RWPE1 (cell line): Measurements from ENCODE around the gene BPI.

Experiments
- CTCF ChIA-PET: fragments of 350-600 bp; sonication (Branson Sonifier 250); formaldehyde crosslinking; extraction: SDS; loops from one replicate; lab custom pipeline; 2021; lab: Yijun Ruan, JAX
- POLR2A ChIA-PET: fragments of 400-600 bp; formaldehyde crosslinking; extraction: SDS; loops from one replicate; lab custom pipeline; 2020; ENCODE audit warnings: antibody characterized with exemption; ENCODE audit not compliant: low non-redundant PET; lab: Yijun Ruan, JAX
- DNase-seq: peaks from one replicate; pipeline ENCODE4 v3.0.0; 2012; ENCODE audit warnings: low spot score
- H3K27ac ChIP-seq: fragments of 450-650 bp; 2 replicates; pipeline ENCODE4 v1.5.1; 2017
- CTCF ChIP-seq: fragments of 450-650 bp; conservative IDR thresholded peaks from 2 replicates; pipeline ENCODE4 v1.5.1; 2017; ENCODE audit warnings: low read depth, mild to moderate bottlenecking

The BPI gene

GRCh38 chr20:38355161-38356012, 51.4 kb downstream of the BPI start:
- no peak overlapping the region for H3K27ac ChIP-seq
- CTCF ChIA-PET, result no interaction called here
- no peak for DNase-seq
- POLR2A ChIA-PET, result no interaction called here
- no peak for TF ChIP-seq CTCF

- ChIA-PET CTCF (interaction anchor here (0.6 to 0.8 kb wide), 3 partner anchors 20 to 1613 kb away, joined by 3 to 4 read pairs (median 3); no protein-coding TSS in a partner anchor), POLR2A (no interaction called here)
- H3K27ac ChIP-seq, result no peak overlapping the region
- no peak for DNase-seq
- TF ChIP-seq CTCF, result no peak
These were observed 53.8 kb downstream of the BPI start for GRCh38 chr20:38357653-38358207.

GRCh38 chr20:38358556-38358955, 54.6 kb downstream of the BPI start:
- POLR2A ChIA-PET, result no interaction called here

GRCh38 chr20:38363004-38363747, 59.2 kb downstream of the BPI start:
- ChIA-PET POLR2A (no interaction called here), CTCF (interaction anchor here (0.7 to 1.2 kb wide), 3 partner anchors 23 to 287 kb away, joined by 3 to 5 read pairs (median 3); no protein-coding TSS in a partner anchor)

More at GRCh38 chr20:38358556-38358955, 54.6 kb downstream of the BPI start:
- no peak for DNase-seq
- no peak for TF ChIP-seq CTCF
- no peak overlapping the region for H3K27ac ChIP-seq
- CTCF ChIA-PET, result interaction anchor here (0.6 to 0.7 kb wide), 3 partner anchors 21 to 37 kb away, joined by 3 to 5 read pairs (median 4); no protein-coding TSS in a partner anchor

GRCh38 chr20:38369389-38369788, 65.4 kb downstream of the BPI start:
- ChIA-PET CTCF (interaction anchor here (1.0 to 1.1 kb wide), 2 partner anchors 14 to 31 kb away, joined by 3 to 4 read pairs; no protein-coding TSS in a partner anchor), POLR2A (no interaction called here)
- DNase-seq, result peak; percentile 43
- no peak for TF ChIP-seq CTCF
- no peak overlapping the region for H3K27ac ChIP-seq

More at GRCh38 chr20:38363004-38363747, 59.2 kb downstream of the BPI start:
- no peak for TF ChIP-seq CTCF
- H3K27ac ChIP-seq, result no peak overlapping the region
- DNase-seq, result no peak

- no peak overlapping the region for H3K27ac ChIP-seq
- ChIA-PET CTCF (interaction anchor here (0.6 to 0.8 kb wide), 2 partner anchors 68 to 1308 kb away, joined by 3 to 4 read pairs; no protein-coding TSS in a partner anchor), POLR2A (no interaction called here)
- no peak for DNase-seq
- TF ChIP-seq CTCF, result no peak
These were observed 68.8 kb downstream of the BPI start for GRCh38 chr20:38372806-38373205.
